ENCODE data around the gene ST8SIA6. TPM values are rescaled to one million over a fixed set of nuclear protein-coding genes. Genes with fewer than 3 reads are reported as not detected.

ST8SIA6 gene
- total and polyA plus RNA-seq, 10 of the 15 experiments (the other 5 are each of a cell fraction or from before 2014, with no cell fraction given), result 0.22 TPM; not detected in 9

GRCh38 chr10:17383801-17384555, 70.4 kb downstream of the ST8SIA6 start (continued):
- TF ChIP-seq RELB (IDR thresholded peaks at IDR 0.05; ENCODE audit: low read depth), result no peak
- TF ChIP-seq, protein P1, sequence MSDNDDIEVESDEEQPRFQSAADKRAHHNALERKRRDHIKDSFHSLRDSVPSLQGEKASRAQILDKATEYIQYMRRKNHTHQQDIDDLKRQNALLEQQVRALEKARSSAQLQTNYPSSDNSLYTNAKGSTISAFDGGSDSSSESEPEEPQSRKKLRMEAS (IDR thresholded peaks at IDR 0.05; ENCODE audit: low read depth, low read length), result no peak
- TF ChIP-seq CBX3 (IDR thresholded peaks at IDR 0.05; ENCODE audit: borderline replicate concordance, low read depth), result no peak
- TF ChIP-seq ATF7 (IDR thresholded peaks at IDR 0.05; ENCODE audit: low read depth), result no peak

DNA sequence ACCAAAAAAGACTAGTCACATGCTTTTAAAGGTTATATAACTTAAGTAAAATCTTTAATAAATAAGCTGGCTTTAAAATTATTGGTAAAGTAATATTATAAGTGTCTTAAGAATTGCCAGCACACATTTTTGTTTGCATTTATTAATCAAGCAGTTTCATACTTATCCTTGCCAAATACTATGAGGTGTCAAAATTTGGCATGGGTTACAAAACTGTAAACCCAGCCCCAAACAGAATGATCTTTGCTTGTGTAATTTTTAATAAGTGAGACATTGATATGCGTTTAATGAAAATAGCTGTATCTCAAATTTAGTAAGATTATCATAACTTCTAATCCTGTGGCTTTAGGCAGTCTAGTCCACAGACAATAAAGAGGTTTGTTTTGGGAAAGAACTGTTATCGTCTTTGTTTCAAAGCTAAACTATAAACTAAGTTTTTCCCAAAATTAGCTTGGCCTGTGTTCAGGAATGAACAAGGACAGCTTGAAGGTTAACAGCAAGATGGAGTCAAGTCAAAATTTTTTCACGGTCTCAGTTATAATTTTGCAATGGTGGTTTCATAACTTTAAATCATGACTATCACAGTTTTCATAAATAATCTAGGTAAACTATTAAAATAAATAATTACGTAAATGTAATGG, 72.8 kb downstream of the ST8SIA6 start:
- Histone ChIP-seq H3K4me2 (ENCODE audit: control insufficient read depth, insufficient read depth) (no peak overlapping the region), H2AFZ (ENCODE audit: control insufficient read depth, low read depth, low read length) (no peak overlapping the region), H3K9me3 (replicated peaks; ENCODE audit: control insufficient read depth, insufficient read depth, low read length) (no peaks in the 10 kb centered on the region), H3K9ac (ENCODE audit: control insufficient read depth, insufficient read depth, low read length) (no peak overlapping the region), H3K4me1 (ENCODE audit: control insufficient read depth, insufficient read depth, low read length) (no peaks in the 10 kb centered on the region), H3K36me3 (ENCODE audit: control insufficient read depth in 2 of 2, insufficient read depth in 2 of 2, low read length in 1 of 2) (no peaks in the 10 kb centered on the region), H3K4me3 (no peak overlapping the region), H3K27ac (ENCODE audit: control insufficient read depth, insufficient read depth) (no peak overlapping the region), H3K79me2 (ENCODE audit: control insufficient read depth, insufficient read depth, low read length) (no peaks in the 10 kb centered on the region), H3K27me3 (replicated peaks in 1 of 2; ENCODE audit: control insufficient read depth in 2 of 2, insufficient read depth in 2 of 2, low read length in 1 of 2) (no peaks in the 10 kb centered on the region), H4K20me1 (ENCODE audit: control insufficient read depth, insufficient read depth) (no peaks in the 10 kb centered on the region)
- in situ Hi-C loops (cut with MboI), result no loop called here
- no peak for FAIRE-seq
- no TSS peak for BruUV-seq (replicated peaks)
- ATAC-seq, result no peak
- intact Hi-C loops (cut with micrococcal nuclease; ENCODE audit: unreplicated experiment), result no loop called here
- CTCF ChIA-PET, result interaction anchor here (1.2 kb wide), 1 partner anchor 28 kb away, joined by 4 read pairs; no protein-coding TSS in a partner anchor
- SMC1A ChIA-PET (ENCODE audit: uncharacterized antibody, unreplicated experiment), result interaction anchor here (0.8 kb wide), 1 partner anchor 9 kb away, joined by 3 read pairs; no protein-coding TSS in a partner anchor
- DNase-seq (ENCODE audit: low read depth, low spot score), result no peak
- TF ChIP-seq ZNF384 (IDR thresholded peaks at IDR 0.05; ENCODE audit: borderline replicate concordance, low read depth, low read length) (no peak), SIX5 (IDR thresholded peaks at IDR 0.05; ENCODE audit: low read depth, low read length, severe bottlenecking) (no peak), POLR2AphosphoS5 (IDR thresholded peaks at IDR 0.05; ENCODE audit: low read length) (no peak)
- TF ChIP-seq, protein P2, sequence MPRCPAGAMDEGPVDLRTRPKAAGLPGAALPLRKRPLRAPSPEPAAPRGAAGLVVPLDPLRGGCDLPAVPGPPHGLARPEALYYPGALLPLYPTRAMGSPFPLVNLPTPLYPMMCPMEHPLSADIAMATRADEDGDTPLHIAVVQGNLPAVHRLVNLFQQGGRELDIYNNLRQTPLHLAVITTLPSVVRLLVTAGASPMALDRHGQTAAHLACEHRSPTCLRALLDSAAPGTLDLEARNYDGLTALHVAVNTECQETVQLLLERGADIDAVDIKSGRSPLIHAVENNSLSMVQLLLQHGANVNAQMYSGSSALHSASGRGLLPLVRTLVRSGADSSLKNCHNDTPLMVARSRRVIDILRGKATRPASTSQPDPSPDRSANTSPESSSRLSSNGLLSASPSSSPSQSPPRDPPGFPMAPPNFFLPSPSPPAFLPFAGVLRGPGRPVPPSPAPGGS (IDR thresholded peaks at IDR 0.05; ENCODE audit: borderline replicate concordance, insufficient read depth, low read depth, low read length, poor library complexity, severe bottlenecking), result no peak
- WGBS (ENCODE audit: insufficient coverage, insufficient replicate concordance, low lambda C conversion rate, missing lambda C conversion rate), result 57% methylated on average over 4 of the region's 4 CpGs
- POLR2A ChIA-PET, result interaction anchor here (0.6 kb wide), 1 partner anchor 14 kb away, joined by 6 read pairs; no protein-coding TSS in a partner anchor
- RAD21 ChIA-PET (ENCODE audit: unreplicated experiment), result no interaction called here

All from GM12878 (cell line).